ENCODE data around the gene ZMYND10. TPM values are rescaled to one million over a fixed set of nuclear protein-coding genes. Genes with fewer than 3 reads are reported as not detected.
A peak's percentile ranks its signal among the peaks of the same experiment; 100 is the strongest.

Gene ZMYND10
- total and polyA plus RNA-seq, 9 of the 15 experiments (the other 6 are each of a cell fraction or from before 2014, with no cell fraction given): 0.20 to 2.8 (median 0.70) TPM

DNA sequence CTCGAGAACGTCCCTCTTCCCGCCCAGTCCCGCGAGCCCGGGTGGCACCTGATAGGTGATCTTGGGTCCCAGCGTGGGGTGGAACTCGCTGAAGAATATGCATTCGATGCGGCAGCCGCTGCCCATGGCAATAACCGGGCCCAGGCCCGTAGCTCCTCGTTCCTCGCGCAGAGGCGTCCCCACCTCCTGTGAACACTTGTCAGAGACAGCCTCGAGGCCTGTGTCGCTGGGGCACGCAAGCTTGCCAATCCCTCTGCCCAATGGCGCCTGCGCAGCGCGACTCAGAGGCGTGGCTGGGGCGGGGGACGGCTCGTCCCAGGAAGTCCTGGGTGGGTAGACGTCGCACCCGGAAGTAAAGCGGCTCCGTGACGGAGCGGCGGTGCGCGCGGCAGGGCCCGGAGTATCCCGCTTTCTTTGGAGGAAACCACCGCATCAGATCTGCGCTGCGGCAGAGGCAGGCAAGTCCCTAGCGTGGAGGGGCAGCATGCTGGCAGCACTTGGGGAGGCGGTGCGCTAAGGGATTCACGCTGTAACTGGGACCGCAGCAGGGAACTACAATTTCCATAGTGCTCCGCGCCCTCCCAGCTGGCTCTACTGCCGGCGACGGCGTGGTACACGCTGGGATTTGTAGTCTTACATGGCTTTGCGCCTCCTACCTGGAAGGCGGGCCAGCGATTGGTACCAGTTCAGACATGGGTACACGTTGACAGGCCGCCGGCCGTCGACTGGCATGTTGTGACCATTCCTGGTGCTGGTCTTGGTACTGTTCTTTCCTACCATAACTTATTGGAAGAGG lies 5.2 kb upstream of the ZMYND10 start, which contains the start of the genes CYB561D2 and NPRL2 (continued):
- TF ChIP-seq ZNF311 (CRISPR knock-in tag; IDR thresholded peaks at IDR 0.05) (no peak), ZNF354B (CRISPR knock-in tag; IDR thresholded peaks at IDR 0.05) (no peak), HEY1 (CRISPR knock-in tag; IDR thresholded peaks at IDR 0.05; ENCODE audit: borderline replicate concordance) (no peak), ARID2 (IDR thresholded peaks at IDR 0.05) (no peak), E2F3 (CRISPR knock-in tag; IDR thresholded peaks at IDR 0.05) (0 out of 2 replicates have a peak, but pooled peaks have one; percentile 38), SMC3 (conservative IDR thresholded peaks at IDR 0.05; ENCODE audit: insufficient read depth, low read depth, low read length) (no peak), COPS2 (conservative IDR thresholded peaks at IDR 0.05) (no peak), HNRNPK (IDR thresholded peaks at IDR 0.05; ENCODE audit: low read depth, low read length, poor library complexity, severe bottlenecking) (no peak), TEAD4 (IDR thresholded peaks at IDR 0.05; ENCODE audit: low read length) (no peak), TEAD4 (CRISPR knock-in tag; IDR thresholded peaks at IDR 0.05; ENCODE audit: borderline replicate concordance) (no peak), ZFP1 (CRISPR knock-in tag; IDR thresholded peaks at IDR 0.05) (no peak), SETDB1 (IDR thresholded peaks at IDR 0.05; ENCODE audit: low read length) (no peak)
- TF ChIP-seq, protein P1, sequence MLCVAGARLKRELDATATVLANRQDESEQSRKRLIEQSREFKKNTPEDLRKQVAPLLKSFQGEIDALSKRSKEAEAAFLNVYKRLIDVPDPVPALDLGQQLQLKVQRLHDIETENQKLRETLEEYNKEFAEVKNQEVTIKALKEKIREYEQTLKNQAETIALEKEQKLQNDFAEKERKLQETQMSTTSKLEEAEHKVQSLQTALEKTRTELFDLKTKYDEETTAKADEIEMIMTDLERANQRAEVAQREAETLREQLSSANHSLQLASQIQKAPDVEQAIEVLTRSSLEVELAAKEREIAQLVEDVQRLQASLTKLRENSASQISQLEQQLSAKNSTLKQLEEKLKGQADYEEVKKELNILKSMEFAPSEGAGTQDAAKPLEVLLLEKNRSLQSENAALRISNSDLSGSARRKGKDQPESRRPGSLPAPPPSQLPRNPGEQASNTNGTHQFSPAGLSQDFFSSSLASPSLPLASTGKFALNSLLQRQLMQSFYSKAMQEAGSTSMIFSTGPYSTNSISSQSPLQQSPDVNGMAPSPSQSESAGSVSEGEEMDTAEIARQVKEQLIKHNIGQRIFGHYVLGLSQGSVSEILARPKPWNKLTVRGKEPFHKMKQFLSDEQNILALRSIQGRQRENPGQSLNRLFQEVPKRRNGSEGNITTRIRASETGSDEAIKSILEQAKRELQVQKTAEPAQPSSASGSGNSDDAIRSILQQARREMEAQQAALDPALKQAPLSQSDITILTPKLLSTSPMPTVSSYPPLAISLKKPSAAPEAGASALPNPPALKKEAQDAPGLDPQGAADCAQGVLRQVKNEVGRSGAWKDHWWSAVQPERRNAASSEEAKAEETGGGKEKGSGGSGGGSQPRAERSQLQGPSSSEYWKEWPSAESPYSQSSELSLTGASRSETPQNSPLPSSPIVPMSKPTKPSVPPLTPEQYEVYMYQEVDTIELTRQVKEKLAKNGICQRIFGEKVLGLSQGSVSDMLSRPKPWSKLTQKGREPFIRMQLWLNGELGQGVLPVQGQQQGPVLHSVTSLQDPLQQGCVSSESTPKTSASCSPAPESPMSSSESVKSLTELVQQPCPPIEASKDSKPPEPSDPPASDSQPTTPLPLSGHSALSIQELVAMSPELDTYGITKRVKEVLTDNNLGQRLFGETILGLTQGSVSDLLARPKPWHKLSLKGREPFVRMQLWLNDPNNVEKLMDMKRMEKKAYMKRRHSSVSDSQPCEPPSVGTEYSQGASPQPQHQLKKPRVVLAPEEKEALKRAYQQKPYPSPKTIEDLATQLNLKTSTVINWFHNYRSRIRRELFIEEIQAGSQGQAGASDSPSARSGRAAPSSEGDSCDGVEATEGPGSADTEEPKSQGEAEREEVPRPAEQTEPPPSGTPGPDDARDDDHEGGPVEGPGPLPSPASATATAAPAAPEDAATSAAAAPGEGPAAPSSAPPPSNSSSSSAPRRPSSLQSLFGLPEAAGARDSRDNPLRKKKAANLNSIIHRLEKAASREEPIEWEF (CRISPR knock-in tag; IDR thresholded peaks at IDR 0.05): no peak
- TF ChIP-seq, protein P2, sequence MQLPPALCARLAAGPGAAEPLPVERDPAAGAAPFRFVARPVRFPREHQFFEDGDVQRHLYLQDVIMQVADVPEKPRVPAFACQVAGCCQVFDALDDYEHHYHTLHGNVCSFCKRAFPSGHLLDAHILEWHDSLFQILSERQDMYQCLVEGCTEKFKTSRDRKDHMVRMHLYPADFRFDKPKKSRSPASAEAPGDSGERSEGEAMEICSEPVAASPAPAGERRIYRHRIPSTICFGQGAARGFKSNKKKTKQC (CRISPR knock-in tag; IDR thresholded peaks at IDR 0.05): 0 out of 2 replicates have a peak, but pooled peaks have one; percentile 8
- TF ChIP-seq, protein P3, sequence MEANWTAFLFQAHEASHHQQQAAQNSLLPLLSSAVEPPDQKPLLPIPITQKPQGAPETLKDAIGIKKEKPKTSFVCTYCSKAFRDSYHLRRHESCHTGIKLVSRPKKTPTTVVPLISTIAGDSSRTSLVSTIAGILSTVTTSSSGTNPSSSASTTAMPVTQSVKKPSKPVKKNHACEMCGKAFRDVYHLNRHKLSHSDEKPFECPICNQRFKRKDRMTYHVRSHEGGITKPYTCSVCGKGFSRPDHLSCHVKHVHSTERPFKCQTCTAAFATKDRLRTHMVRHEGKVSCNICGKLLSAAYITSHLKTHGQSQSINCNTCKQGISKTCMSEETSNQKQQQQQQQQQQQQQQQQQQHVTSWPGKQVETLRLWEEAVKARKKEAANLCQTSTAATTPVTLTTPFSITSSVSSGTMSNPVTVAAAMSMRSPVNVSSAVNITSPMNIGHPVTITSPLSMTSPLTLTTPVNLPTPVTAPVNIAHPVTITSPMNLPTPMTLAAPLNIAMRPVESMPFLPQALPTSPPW (CRISPR knock-in tag; IDR thresholded peaks at IDR 0.05): peak; percentile 60
- TF ChIP-seq, protein P4, sequence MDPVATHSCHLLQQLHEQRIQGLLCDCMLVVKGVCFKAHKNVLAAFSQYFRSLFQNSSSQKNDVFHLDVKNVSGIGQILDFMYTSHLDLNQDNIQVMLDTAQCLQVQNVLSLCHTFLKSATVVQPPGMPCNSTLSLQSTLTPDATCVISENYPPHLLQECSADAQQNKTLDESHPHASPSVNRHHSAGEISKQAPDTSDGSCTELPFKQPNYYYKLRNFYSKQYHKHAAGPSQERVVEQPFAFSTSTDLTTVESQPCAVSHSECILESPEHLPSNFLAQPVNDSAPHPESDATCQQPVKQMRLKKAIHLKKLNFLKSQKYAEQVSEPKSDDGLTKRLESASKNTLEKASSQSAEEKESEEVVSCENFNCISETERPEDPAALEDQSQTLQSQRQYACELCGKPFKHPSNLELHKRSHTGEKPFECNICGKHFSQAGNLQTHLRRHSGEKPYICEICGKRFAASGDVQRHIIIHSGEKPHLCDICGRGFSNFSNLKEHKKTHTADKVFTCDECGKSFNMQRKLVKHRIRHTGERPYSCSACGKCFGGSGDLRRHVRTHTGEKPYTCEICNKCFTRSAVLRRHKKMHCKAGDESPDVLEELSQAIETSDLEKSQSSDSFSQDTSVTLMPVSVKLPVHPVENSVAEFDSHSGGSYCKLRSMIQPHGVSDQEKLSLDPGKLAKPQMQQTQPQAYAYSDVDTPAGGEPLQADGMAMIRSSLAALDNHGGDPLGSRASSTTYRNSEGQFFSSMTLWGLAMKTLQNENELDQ (CRISPR knock-in tag; IDR thresholded peaks at IDR 0.05; ENCODE audit: borderline replicate concordance): no peak
- TF ChIP-seq, protein P5, sequence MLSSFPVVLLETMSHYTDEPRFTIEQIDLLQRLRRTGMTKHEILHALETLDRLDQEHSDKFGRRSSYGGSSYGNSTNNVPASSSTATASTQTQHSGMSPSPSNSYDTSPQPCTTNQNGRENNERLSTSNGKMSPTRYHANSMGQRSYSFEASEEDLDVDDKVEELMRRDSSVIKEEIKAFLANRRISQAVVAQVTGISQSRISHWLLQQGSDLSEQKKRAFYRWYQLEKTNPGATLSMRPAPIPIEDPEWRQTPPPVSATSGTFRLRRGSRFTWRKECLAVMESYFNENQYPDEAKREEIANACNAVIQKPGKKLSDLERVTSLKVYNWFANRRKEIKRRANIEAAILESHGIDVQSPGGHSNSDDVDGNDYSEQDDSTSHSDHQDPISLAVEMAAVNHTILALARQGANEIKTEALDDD (IDR thresholded peaks at IDR 0.05): no peak

All from K562 (cell line).